Body of pancreas (tissue), 4 donors: ENCODE measurements around the gene TENM4. TPM values are rescaled to one million over a fixed set of nuclear protein-coding genes. Genes with fewer than 3 reads are reported as not detected.

ENCODE experiments used
- ATAC-seq: fragments of 150-250 bp; one replicate; pipeline ENCODE4 v1.9.1; 2016
- DNase-seq, 4 donors: peaks; one replicate each; pipeline ENCODE4 v3.0.0-alpha.2; 2019
- H3K27ac ChIP-seq, 4 donors: fragments of 200-600 bp; sonication (generic); 1 replicate in 3 of 4; 2 replicates in 1 of 4; pipeline versions ENCODE4 v1.5.1 to v1.6.1; 2016 to 2019; ENCODE audit warnings: mild to moderate bottlenecking in 1 of 4, mixed read lengths in 1 of 4, moderate library complexity in 1 of 4
- H3K27me3 ChIP-seq, 2 donors: fragments of 200-600 bp; sonication (generic); one replicate each; pipeline ENCODE4 v1.6.0; 2016; ENCODE audit warnings: mild to moderate bottlenecking in 1 of 2
- H3K36me3 ChIP-seq, 2 donors: fragments of 200-600 bp; sonication (generic); replicated peaks in 1 of 2; 2 replicates each; pipeline ENCODE4 v1.5.1; 2016; ENCODE audit warnings: low read depth in 2 of 2; ENCODE audit not compliant: insufficient read depth in 1 of 2
- H3K4me1 ChIP-seq: fragments of 200-600 bp; sonication (generic); one replicate; pipeline ENCODE4 v1.6.0; 2016
- H3K4me3 ChIP-seq, 2 donors: fragments of 200-600 bp; sonication (generic); 1 replicate in 1 of 2; 2 replicates in 1 of 2; pipeline ENCODE4 v1.5.1; 2016 to 2019
- H3K9me3 ChIP-seq, 3 donors: fragments of 200-600 bp; sonication (generic); 1 replicate in 2 of 3; 2 replicates in 1 of 3; pipeline ENCODE4 v1.5.1; 2016
- POLR2A ChIP-seq, 3 donors: fragments of 450-650 bp; IDR thresholded peaks; one replicate each; pipeline ENCODE4 v1.6.1; 2016; ENCODE audit warnings: antibody characterized with exemption in 3 of 3, mild to moderate bottlenecking in 2 of 3
- WGBS, 2 donors: methylation state at CpG; one replicate each; pipeline ENCODE4 v1.1.5; 2017; 5-methylcytosine and 5-hydroxymethylcytosine counted together
- intact Hi-C: fragments of 100-400 bp; cut with DNase I; formaldehyde crosslinking; loops from one replicate; pipeline ENCODE4 v1.15.1; 2023
- total RNA-seq, 2 donors: library from RNA; depleted of rRNA; stranded (reverse); fragments of >200 nt; gene quantifications; one replicate each; pipeline ENCODE4 v1.1.0, GENCODE V29; 2016
- TF ChIP-seq, protein P1 (sequence below), 7 experiments: fragments of 450-650 bp in 4 of 7; fragments of 200-600 bp in 3 of 7; sonication (generic) in 3 of 7; IDR thresholded peaks; one replicate each; pipeline ENCODE4 v1.5.1; 2016 to 2019; ENCODE audit warnings: antibody characterized with exemption in 7 of 7

Gene TENM4
- total RNA-seq, 2 donors from 2014 or later, result 0.78 to 6.6 TPM

DNA sequence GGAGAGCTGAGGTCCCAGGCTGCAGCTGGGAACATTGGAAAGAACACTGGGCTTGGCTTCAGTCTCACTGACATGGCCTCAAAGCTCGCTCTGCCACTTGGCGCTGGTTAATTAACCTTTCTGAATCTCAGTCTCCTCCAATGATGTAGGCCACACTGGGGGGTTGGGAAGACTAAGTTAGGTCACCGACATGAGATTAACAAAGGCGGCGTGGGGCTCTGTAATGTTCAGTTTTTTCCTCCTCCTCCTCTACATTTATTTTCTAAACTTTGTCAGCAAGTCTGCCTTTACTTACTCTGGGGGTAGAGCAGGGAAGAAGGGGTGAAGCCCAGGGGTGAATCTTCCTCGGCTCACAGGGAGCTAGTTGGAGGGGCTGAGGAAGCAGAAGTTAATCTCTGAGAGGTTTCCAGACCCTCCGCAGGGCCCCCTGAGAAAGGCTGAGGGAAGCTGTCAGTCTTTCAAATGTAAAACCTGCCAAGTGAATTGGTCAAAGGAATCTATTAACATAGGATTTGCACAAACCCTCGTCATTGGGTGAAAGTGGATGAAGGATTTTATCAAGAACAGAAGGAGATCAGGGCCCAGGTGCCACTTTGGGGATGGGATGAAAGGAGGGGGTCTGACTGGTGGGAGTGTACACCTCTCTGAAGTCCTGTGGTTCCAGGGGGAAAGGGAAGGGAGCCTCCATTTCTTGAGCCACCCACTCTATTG lies 32.1 kb upstream of the TENM4 start:
- no peaks in the 10 kb centered on the region for H3K4me1 ChIP-seq
- no peaks in the 10 kb centered on the region for H3K9me3 ChIP-seq
- ATAC-seq (no peak), DNase-seq (no peak)
- H3K4me3 ChIP-seq, result no peak overlapping the region
- no peaks in the 10 kb centered on the region for H3K36me3 ChIP-seq
- WGBS, 2 donors, result 48 to 61% methylated on average over 8 of the region's 8 CpGs
- intact Hi-C loops, result no loop called here
- no peak for TF ChIP-seq POLR2A (IDR thresholded peaks at IDR 0.05)
- TF ChIP-seq, protein P1, sequence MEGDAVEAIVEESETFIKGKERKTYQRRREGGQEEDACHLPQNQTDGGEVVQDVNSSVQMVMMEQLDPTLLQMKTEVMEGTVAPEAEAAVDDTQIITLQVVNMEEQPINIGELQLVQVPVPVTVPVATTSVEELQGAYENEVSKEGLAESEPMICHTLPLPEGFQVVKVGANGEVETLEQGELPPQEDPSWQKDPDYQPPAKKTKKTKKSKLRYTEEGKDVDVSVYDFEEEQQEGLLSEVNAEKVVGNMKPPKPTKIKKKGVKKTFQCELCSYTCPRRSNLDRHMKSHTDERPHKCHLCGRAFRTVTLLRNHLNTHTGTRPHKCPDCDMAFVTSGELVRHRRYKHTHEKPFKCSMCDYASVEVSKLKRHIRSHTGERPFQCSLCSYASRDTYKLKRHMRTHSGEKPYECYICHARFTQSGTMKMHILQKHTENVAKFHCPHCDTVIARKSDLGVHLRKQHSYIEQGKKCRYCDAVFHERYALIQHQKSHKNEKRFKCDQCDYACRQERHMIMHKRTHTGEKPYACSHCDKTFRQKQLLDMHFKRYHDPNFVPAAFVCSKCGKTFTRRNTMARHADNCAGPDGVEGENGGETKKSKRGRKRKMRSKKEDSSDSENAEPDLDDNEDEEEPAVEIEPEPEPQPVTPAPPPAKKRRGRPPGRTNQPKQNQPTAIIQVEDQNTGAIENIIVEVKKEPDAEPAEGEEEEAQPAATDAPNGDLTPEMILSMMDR (IDR thresholded peaks at IDR 0.05), result no peak
- no peak overlapping the region for H3K27ac ChIP-seq
- no peaks in the 10 kb centered on the region for H3K27me3 ChIP-seq

DNA sequence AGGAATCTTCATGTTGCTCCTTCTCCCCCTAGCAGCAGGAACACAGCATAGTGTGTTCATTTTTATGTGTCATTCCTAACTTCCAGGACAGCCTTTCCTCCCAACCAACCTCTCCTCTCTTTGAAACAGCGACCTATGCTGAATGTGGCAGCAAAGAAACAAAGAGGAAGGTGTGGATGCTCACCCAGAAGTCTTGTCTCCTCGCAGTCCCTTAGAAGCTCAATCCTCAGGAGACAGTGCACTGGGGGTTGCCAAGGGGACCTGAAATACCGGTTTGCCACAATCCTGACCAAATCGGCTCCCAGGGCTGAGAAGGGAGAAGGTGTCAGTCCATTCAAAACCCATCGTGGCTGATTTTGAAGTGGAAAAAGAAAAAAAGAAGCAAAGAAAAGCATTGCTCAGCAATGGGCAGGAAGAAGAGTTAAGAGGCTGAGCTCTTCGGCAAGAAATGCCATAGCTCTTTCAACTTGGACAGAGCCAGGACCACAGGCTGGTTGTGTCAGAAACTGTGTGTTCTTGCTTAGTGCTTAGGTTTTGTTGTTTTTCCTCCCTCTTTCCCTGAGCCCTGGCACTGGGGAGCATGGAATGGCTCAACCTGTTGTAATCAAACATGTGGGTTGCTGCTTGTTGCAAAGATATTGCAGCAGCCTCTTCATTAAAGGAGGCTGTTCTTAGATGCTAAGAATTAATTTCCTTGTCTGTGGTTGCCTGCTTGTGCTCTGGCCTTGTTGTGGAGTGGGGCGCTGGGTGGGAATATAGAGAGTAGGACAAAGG lies 30.4 kb upstream of the TENM4 start:
- intact Hi-C loops, result no loop called here
- ATAC-seq (no peak), DNase-seq (no peak)
- Histone ChIP-seq H3K4me1 (no peaks in the 10 kb centered on the region), H3K36me3 (no peaks in the 10 kb centered on the region), H3K27ac (no peak overlapping the region), H3K4me3 (no peak overlapping the region), H3K27me3 (no peaks in the 10 kb centered on the region), H3K9me3 (no peaks in the 10 kb centered on the region)
- TF ChIP-seq, protein P1 (IDR thresholded peaks at IDR 0.05), result no peak
- TF ChIP-seq POLR2A (IDR thresholded peaks at IDR 0.05), result no peak
- 27 to 30% methylated on average over 7 of the region's 7 CpGs for WGBS, 2 donors

DNA sequence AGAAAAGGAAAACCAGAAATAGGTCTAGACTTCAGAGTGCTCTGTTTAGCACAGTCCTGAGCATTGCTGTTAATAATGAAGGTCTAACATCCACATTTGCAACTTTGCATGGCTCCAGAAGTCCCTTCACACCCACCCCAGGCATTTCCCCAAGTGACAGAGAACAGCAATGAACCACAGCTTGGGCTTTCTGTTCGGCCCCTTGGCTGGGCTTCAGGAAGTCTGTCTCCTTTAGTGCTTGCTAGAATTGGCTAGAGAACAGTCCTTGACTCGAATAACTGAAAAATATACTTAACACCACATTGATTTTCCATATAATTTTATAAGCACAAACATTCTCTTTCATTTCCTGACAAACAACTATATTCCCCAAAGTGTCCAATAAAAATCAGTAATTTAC lies 29.3 kb upstream of the TENM4 start:
- Histone ChIP-seq H3K27ac (no peak overlapping the region), H3K9me3 (no peaks in the 10 kb centered on the region), H3K36me3 (no peaks in the 10 kb centered on the region), H3K27me3 (no peaks in the 10 kb centered on the region), H3K4me3 (no peak overlapping the region), H3K4me1 (no peaks in the 10 kb centered on the region)
- ATAC-seq (no peak), DNase-seq (no peak)
- intact Hi-C loops, result no loop called here
- TF ChIP-seq, protein P1 (IDR thresholded peaks at IDR 0.05), result no peak
- TF ChIP-seq POLR2A (IDR thresholded peaks at IDR 0.05), result no peak
- 39 to 46% methylated on average over 2 of the region's 2 CpGs for WGBS, 2 donors

DNA sequence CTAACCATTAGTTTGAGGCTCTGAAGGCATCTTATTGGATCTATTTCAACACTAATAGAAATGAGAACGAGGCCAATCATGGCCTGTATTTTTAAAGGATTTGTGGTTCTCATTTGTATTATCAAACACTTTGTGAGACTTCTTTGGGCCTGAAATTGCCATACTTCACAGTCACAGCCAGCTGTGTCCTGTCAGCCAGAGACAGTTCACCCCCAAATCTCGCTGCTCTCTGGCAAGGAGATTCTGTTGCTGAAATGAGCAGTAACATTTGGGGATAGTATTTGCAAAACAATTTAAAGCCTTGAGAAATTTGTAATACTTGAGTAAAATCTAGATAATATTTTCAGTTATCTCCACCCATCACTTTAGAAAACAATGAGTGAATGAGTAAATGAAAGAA lies 26.9 kb upstream of the TENM4 start:
- ATAC-seq (no peak), DNase-seq (no peak)
- Histone ChIP-seq H3K36me3 (no peaks in the 10 kb centered on the region), H3K4me3 (no peak overlapping the region), H3K27me3 (no peaks in the 10 kb centered on the region), H3K9me3 (no peaks in the 10 kb centered on the region), H3K4me1 (no peaks in the 10 kb centered on the region), H3K27ac (no peak overlapping the region)
- TF ChIP-seq POLR2A (IDR thresholded peaks at IDR 0.05), result no peak
- TF ChIP-seq, protein P1 (IDR thresholded peaks at IDR 0.05), result no peak
- WGBS, 2 donors, result 56% methylated on average over 2 of the region's 2 CpGs
- intact Hi-C loops, result no loop called here
